Naive B cell (primary cell): ENCODE measurements around the gene CNTN5. TPM values are rescaled to one million over a fixed set of nuclear protein-coding genes. Genes with fewer than 3 reads are reported as not detected.
A peak's percentile ranks its signal among the peaks of the same experiment; 100 is the strongest.

Source experiments
- ATAC-seq, 2 donors: fragments of 150-1000 bp; cut with Tn5 transposase; 2 replicates each; pipeline ENCODE4 v1.10.0; 2021; ENCODE audit warnings: low read depth in 2 of 2, mild to moderate bottlenecking in 2 of 2, moderate library complexity in 2 of 2
- DNase-seq: peaks from one replicate; pipeline ENCODE4 v3.0.0; 2022
- H3K27ac Mint-ChIP-seq, 6 donors: one replicate each; pipeline ENCODE4 v1.8.0; 2020 to 2022; ENCODE audit warnings: mild to moderate bottlenecking in 6 of 6, mixed read lengths in 6 of 6, moderate library complexity in 5 of 6, inconsistent platforms in 2 of 6
- H3K27me3 Mint-ChIP-seq, 3 donors: one replicate each; pipeline ENCODE4 v1.8.0; 2021 to 2022; ENCODE audit warnings: mixed read lengths in 3 of 3, mild to moderate bottlenecking in 1 of 3
- H3K36me3 Mint-ChIP-seq, 2 donors: one replicate each; pipeline ENCODE4 v1.8.0; 2020 to 2022; ENCODE audit warnings: mixed read lengths in 2 of 2, inconsistent platforms in 1 of 2, mild to moderate bottlenecking in 1 of 2
- H3K4me1 Mint-ChIP-seq, 3 donors: one replicate each; pipeline ENCODE4 v1.8.0; 2020 to 2022; ENCODE audit warnings: mixed read lengths in 3 of 3, inconsistent platforms in 1 of 3, mild to moderate bottlenecking in 1 of 3, moderate library complexity in 1 of 3
- H3K4me3 Mint-ChIP-seq, 8 donors: one replicate each; pipeline ENCODE4 v1.8.0; 2020 to 2022; ENCODE audit warnings: mild to moderate bottlenecking in 8 of 8, mixed read lengths in 8 of 8, moderate library complexity in 8 of 8, inconsistent platforms in 2 of 8
- H3K9me3 Mint-ChIP-seq, 7 donors: one replicate each; pipeline ENCODE4 v1.8.0; 2020 to 2022; ENCODE audit warnings: mixed read lengths in 7 of 7, mild to moderate bottlenecking in 5 of 7, inconsistent platforms in 2 of 7, moderate library complexity in 1 of 7
- polyA plus RNA-seq, 6 donors: library from polyadenylated mRNA; unstranded; fragments of 300-500 nt; fragmentation: Illumina TruSeq; gene quantifications; one replicate each; pipeline ENCODE4 v1.2.3, GENCODE V29; 2021; ENCODE audit warnings: low read depth in 6 of 6

The CNTN5 gene
- polyA plus RNA-seq, 6 donors from 2014 or later, result not detected

DNA sequence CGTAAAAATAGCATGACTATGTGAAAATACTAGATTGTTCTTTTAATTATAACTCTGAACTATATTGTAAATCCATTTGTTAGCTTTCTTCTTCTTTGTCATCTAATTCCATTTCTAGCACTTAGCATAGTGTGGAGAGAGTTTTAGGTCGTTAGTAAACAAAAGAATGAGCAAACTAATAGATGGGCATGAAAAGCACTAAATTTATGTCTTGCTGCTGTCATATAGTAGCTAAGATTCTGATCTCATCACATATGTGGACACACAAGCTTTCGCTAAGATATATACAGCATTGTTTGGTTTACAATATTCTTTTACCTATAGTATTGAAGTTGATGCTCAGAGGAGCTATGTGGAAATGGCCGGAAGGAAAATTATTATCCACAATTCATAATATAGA is 370.5 kb downstream of the CNTN5 start:
- no peak for DNase-seq
- no peak for ATAC-seq
- peaks cover 0 to 7% (median 0%) of the 10 kb centered on the region in 7 donors for H3K9me3 Mint-ChIP-seq
- H3K4me3 Mint-ChIP-seq, result no peak overlapping the region
- no peaks in the 10 kb centered on the region for H3K4me1 Mint-ChIP-seq
- no peaks in the 10 kb centered on the region for H3K27me3 Mint-ChIP-seq
- no peaks in the 10 kb centered on the region for H3K36me3 Mint-ChIP-seq
- H3K27ac Mint-ChIP-seq, result no peak overlapping the region

DNA sequence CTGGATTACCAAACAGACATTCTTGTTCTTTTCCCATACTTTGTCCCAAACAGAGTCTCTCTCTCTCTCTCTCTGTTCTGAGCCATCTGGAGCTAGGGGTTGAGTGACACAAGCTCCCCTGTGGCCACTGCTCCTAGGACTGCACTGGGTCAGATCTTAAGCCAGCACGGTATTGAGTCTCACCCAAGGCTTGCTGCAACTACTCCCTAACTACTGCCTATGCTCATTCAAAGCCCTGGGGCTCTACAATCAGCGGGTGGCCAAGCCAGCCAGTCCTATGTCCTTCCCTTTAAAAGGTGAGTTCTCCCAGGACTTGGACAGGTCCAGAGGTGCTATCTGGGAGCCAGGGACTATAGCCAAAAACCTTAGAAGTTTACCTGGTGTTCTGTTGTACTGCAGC is 385.6 kb downstream of the CNTN5 start:
- no peaks in the 10 kb centered on the region for H3K36me3 Mint-ChIP-seq
- DNase-seq (no peak), ATAC-seq (no peak)
- H3K4me1 Mint-ChIP-seq, result no peaks in the 10 kb centered on the region
- peaks cover 0 to 7% (median 0%) of the 10 kb centered on the region in 7 donors for H3K9me3 Mint-ChIP-seq
- H3K4me3 Mint-ChIP-seq, result no peak overlapping the region
- H3K27me3 Mint-ChIP-seq, result no peaks in the 10 kb centered on the region
- no peak overlapping the region for H3K27ac Mint-ChIP-seq

DNA sequence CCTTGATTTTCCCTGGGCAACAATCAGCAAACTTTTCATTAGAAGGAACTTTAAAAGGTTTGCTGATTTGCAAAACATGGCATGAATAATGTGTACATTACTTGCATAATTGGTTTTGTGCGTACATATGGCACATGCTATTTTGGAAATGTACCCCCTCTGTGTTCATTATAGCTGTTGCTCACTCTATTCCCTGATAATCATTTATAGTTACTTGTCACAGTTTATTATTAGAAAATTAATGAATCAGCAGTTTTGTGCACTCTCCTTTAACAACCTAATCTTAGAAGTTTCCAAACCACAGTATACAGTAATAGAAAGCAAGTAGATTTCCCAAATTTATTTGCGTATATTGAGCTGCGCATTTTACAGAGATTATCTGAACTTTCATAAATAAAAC is 389.9 kb downstream of the CNTN5 start:
- Mint-ChIP-seq H3K4me1 (no peaks in the 10 kb centered on the region), H3K27me3 (no peaks in the 10 kb centered on the region), H3K36me3 (no peaks in the 10 kb centered on the region), H3K27ac (no peak overlapping the region), H3K9me3 (peaks cover 0 to 5% (median 3%) of the 10 kb centered on the region in 7 donors), H3K4me3 (no peak overlapping the region)
- ATAC-seq (no peak), DNase-seq (no peak)

DNA sequence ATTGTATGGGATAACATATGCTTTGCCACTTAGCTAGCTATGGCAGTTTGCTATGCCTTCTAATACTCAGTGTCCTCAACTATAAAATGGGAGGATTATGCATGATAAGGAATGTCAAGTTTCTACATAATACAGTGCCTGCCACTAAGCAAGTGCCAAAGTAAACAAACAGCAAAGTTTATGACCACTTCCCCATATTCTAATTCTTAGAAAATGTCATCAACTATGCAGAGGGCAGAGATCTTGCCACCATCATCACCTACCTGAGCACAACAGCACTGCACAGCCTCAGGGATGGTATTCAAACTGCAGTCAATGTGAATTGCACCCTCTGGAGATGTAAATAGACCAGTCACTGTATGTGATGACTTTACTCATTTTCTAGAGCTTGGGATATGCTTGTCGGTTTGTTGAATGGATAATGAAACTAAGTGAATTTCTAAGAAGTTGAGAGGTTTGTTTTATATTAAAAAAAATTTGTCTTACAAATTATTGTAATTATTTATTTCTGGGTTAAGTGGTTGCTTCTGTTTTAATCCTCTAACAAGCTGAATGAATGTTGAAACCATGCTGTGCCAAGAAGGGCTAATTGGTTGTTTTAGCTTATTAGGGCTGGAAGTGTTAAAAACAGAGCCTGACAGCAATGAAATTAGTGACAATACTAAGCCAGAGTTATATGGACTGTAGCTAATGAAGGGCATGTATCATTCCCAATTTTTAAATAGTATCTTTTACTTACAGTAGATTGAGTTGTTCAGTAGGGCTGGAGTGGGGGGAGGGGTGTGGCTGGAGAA is 398.4 kb downstream of the CNTN5 start:
- peaks cover 0 to 2% (median 0%) of the 10 kb centered on the region in 7 donors for H3K9me3 Mint-ChIP-seq
- DNase-seq (no peak), ATAC-seq (no peak)
- H3K4me3 Mint-ChIP-seq, result no peak overlapping the region
- no peak overlapping the region for H3K27ac Mint-ChIP-seq
- H3K36me3 Mint-ChIP-seq, result no peaks in the 10 kb centered on the region
- no peaks in the 10 kb centered on the region for H3K4me1 Mint-ChIP-seq
- no peaks in the 10 kb centered on the region for H3K27me3 Mint-ChIP-seq

DNA sequence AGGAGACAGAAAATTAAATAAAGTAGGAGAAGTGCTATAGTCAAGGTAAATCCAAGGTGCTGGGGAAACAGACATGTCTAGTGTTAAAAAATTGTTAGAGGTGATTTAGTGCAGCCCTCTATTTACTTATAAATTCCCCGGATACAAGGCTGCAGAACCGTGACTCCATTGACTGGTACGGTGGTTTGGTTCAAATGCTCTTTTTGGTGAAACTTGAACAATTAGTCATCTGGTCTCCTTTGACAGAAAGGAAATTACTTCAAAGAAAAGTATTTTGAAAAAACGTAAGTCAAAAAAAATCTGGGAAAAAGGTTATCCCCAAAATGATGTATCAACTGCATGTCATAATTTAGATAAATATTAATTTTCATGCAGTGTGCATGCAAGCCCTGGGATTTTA is 399.2 kb downstream of the CNTN5 start:
- H3K4me1 Mint-ChIP-seq, result no peaks in the 10 kb centered on the region
- no peak overlapping the region for H3K27ac Mint-ChIP-seq
- no peaks in the 10 kb centered on the region for H3K27me3 Mint-ChIP-seq
- peaks cover 0 to 5% (median 0%) of the 10 kb centered on the region in 7 donors for H3K9me3 Mint-ChIP-seq
- no peak for DNase-seq
- no peak overlapping the region for H3K4me3 Mint-ChIP-seq
- H3K36me3 Mint-ChIP-seq, result no peaks in the 10 kb centered on the region
- no peak for ATAC-seq

DNA sequence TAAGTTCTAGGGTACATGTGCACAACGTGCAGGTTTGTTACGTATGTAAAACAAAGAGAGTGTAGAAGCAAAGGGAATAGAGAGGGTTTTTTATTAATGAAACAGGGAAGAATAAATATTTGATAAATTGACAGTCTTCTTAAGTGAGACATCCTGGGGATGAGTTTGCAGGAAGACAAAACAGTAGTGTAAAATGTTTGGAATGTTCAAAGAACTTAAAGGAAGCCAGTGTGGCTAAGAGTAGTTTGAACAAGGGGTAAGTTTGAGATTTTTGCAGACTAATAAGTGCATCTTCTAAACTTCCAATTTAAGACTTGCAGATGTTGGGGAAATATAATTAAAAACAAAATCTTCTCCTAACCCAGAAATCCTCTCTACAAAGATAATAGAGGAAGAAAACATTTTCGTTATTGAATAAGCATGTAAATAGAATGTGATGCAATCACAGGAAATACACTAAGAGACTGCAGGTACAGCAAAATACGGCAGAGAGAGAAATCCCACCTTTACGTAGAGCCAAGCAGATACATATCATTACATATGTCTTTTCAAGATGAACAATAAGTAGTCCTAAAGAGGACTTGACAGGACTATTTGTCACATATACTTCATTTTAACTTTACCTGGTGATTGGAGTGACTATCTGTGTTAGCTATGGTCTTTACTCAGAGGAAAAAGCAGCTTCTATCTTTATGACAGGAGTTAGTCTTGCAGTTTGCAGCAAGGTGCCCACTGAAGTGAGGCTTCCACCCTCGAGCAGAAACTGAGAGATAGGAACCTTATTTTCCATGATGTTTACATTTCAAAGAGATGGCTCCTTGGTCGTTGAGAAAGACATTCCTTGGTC is 402.1 kb downstream of the CNTN5 start:
- Mint-ChIP-seq H3K36me3 (no peaks in the 10 kb centered on the region), H3K27ac (no peak overlapping the region), H3K27me3 (no peaks in the 10 kb centered on the region), H3K4me1 (no peaks in the 10 kb centered on the region), H3K4me3 (no peak overlapping the region), H3K9me3 (peaks cover 0 to 8% (median 2%) of the 10 kb centered on the region in 7 donors)
- DNase-seq (no peak), ATAC-seq (no peak)

DNA sequence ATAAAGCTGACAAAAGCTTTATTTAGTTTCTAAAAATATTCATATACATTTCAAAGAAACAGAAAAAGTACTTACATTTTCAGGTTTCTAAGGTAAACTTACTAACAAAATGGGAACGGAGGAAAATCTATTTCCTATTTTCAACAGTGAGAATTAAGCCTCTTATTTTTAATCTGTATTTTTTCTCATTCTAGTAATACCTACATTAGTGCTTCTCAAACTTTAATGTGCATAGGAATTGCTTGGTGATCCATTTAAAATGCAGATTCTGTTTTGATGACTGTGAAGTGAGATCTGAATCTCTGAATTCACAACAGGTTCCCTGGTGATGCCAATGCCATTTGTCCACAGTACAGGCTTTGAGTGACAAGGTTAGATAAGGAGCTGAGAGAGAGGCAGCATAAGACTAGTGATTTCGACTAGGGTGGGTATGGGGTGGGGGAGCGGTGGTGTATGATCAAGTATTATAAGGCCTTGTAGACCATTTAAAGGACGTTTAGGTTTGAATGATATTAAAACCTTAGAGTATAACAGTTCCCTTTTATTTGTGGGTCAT is 402.8 kb downstream of the CNTN5 start:
- Mint-ChIP-seq H3K4me1 (no peaks in the 10 kb centered on the region), H3K4me3 (no peak overlapping the region), H3K36me3 (no peaks in the 10 kb centered on the region), H3K27ac (no peak overlapping the region), H3K27me3 (no peaks in the 10 kb centered on the region), H3K9me3 (peaks cover 0 to 8% (median 2%) of the 10 kb centered on the region in 7 donors)
- ATAC-seq (no peak), DNase-seq (no peak)

DNA sequence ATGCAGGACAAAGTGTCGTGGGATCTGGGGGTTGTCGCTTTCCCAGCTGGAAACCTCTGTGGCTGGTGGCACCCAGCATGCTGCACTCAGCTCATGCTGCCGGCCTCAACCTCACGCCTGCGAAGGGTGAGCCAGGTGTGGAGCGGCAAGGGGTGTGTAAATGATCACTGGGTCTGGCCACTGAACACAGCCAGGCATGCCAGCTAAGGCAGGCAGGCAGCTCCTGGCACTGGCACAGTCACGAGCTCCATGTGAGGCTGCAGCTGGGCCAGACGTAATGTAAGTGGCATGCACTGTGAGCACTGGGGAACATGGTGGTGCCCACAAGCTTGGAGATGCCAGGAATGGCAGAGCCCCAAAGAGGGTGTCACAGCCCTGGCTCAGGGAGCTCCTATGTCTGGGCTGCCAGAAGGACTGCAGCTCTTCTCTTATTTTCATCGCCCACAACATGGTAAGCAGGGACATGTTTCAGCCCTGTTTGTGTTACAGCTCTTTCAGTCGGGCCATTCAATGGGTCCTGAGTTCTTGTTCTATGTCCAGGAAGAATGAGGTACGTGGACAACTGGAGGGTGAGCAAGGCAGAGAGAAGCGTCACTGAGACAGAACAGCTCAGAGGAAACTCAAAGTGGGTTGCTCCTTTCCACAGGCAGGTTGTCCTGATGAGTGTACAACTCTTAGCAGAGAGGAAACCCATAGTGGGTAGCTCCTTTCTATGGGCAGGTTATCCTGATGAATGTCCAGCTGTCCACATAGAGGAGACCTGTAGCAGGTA is 403.8 kb downstream of the CNTN5 start:
- no peak overlapping the region for H3K4me3 Mint-ChIP-seq
- no peaks in the 10 kb centered on the region for H3K27me3 Mint-ChIP-seq
- no peak for ATAC-seq
- H3K27ac Mint-ChIP-seq, result no peak overlapping the region
- no peak for DNase-seq
- H3K9me3 Mint-ChIP-seq, result peaks cover 0 to 8% (median 2%) of the 10 kb centered on the region in 7 donors
- no peaks in the 10 kb centered on the region for H3K4me1 Mint-ChIP-seq
- no peaks in the 10 kb centered on the region for H3K36me3 Mint-ChIP-seq

DNA sequence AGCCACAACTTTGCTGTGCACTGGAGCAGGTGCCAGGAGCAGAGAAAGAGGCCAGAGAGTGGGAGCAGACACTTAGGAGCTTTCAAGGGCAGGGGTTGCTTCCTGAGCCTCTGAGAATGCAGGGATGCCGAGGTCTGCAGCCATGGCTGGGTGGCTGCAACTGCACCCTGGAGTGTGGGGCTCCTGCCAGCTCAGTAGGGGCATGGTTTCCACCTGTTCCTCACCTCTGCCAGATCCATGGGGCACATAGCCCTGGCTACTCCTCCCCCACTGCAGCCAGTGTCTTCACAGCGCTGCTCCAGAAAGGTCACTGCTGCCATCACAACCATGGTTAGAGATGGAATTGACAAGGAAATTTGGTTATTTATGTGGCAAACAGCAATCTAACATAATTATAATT is 404.8 kb downstream of the CNTN5 start:
- H3K4me1 Mint-ChIP-seq, result no peaks in the 10 kb centered on the region
- no peak overlapping the region for H3K27ac Mint-ChIP-seq
- H3K9me3 Mint-ChIP-seq, result peaks cover 0 to 8% (median 2%) of the 10 kb centered on the region in 7 donors
- H3K4me3 Mint-ChIP-seq, result no peak overlapping the region
- ATAC-seq (no peak), DNase-seq (no peak)
- no peaks in the 10 kb centered on the region for H3K27me3 Mint-ChIP-seq
- H3K36me3 Mint-ChIP-seq, result no peaks in the 10 kb centered on the region

DNA sequence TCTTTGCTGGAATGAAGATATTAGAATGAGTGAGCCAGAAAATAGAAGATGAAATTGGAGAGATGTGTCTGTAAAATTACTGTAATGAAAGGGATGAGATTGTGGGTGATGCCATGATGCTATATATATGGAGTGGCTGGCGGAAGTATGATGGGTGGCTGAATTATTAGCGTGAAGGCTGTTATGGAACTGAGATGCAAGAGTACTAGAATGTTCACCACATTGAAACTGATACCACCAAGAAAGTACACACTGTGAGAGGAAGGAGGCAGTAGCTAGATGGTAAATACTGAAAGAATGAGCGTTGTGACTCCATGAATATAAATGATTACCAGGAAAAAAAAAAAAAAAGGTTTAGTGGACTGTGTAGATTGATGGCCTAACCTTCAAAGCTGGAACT is 411.9 kb downstream of the CNTN5 start:
- ATAC-seq, result no peak
- no peaks in the 10 kb centered on the region for H3K4me1 Mint-ChIP-seq
- H3K27ac Mint-ChIP-seq, result peak overlapping the region in 1 of 6 donors; percentile 7
- no peaks in the 10 kb centered on the region for H3K27me3 Mint-ChIP-seq
- H3K4me3 Mint-ChIP-seq, result no peak overlapping the region
- no peak for DNase-seq
- H3K36me3 Mint-ChIP-seq, result no peaks in the 10 kb centered on the region
- H3K9me3 Mint-ChIP-seq, result peaks cover 0 to 6% (median 2%) of the 10 kb centered on the region in 7 donors

DNA sequence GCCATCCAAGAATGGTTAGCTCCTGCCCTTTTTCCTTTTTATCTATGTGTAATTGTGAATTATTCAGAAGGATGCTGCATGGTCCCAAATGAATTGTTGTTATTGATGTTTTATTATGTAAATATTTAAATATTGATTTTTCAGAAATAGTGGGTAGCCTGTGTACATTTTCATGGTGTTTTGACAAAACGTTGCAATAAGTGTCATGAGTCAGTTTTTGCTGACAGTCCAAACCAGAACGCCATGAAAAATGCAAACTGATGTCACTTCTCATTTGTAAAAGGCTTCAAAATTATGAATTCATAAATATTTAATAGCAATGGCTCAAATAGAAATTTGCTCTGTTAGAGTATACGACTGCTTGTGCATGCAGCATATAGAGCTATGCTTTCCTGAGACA is 422.5 kb downstream of the CNTN5 start:
- DNase-seq (no peak), ATAC-seq (no peak)
- H3K9me3 Mint-ChIP-seq, result peaks cover 0 to 3% (median 0%) of the 10 kb centered on the region in 7 donors
- no peaks in the 10 kb centered on the region for H3K4me1 Mint-ChIP-seq
- H3K36me3 Mint-ChIP-seq, result no peaks in the 10 kb centered on the region
- H3K4me3 Mint-ChIP-seq, result no peak overlapping the region
- no peak overlapping the region for H3K27ac Mint-ChIP-seq
- no peaks in the 10 kb centered on the region for H3K27me3 Mint-ChIP-seq

DNA sequence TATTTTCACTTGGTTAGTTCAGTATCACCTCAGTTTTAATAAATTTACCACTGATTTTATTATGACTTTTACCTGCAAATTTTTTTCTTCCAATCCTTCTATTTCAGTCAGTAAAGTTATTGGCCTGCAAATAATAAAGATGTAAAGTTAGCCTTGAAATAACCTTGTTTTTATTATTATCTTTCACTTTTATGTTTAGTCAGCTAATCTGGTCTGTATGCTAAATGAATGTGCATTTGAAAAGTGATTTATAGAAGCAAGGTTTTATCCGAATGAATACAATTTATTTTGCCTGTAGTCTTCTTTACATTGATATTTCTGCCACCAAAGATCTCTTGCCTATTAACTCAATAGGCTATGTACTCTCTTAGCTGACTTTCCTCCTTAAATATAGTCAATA is 425.7 kb downstream of the CNTN5 start:
- Mint-ChIP-seq H3K27ac (no peak overlapping the region), H3K4me3 (no peak overlapping the region), H3K4me1 (no peaks in the 10 kb centered on the region), H3K27me3 (no peaks in the 10 kb centered on the region), H3K9me3 (peaks cover 0 to 3% (median 0%) of the 10 kb centered on the region in 7 donors), H3K36me3 (no peaks in the 10 kb centered on the region)
- ATAC-seq (no peak), DNase-seq (no peak)

DNA sequence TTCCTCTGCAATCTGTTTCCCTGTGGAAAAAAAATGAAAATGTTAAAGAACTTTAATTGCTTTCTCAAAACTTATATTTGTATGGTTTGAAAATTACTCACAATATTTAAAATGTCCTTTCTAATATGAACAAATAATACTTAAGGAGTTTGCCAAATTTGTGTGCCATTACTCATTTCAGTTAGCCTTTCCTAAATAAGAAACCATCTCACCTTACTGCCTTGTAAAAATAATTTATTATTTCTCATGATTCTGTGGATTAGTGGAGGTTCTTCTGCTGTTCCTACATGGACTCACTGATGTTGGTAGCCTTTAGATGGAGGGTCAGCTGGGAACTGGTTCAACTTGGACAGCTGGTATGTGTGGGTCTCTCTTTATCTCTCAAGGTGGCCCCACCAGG is 428.6 kb downstream of the CNTN5 start:
- no peak overlapping the region for H3K27ac Mint-ChIP-seq
- H3K27me3 Mint-ChIP-seq, result no peaks in the 10 kb centered on the region
- no peak overlapping the region for H3K4me3 Mint-ChIP-seq
- H3K4me1 Mint-ChIP-seq, result no peaks in the 10 kb centered on the region
- no peak for ATAC-seq
- no peak for DNase-seq
- peaks cover 0 to 3% (median 0%) of the 10 kb centered on the region in 7 donors for H3K9me3 Mint-ChIP-seq
- H3K36me3 Mint-ChIP-seq, result no peaks in the 10 kb centered on the region
